C4-2B (cell line): Measurements from ENCODE around the gene PTPRJ.

Experiments used
- H3K27ac ChIP-seq: fragments of 450-650 bp; 2 replicates; pipeline ENCODE4 v1.5.1; 2017
- CTCF ChIP-seq: fragments of 450-650 bp; conservative IDR thresholded peaks from 2 replicates; pipeline ENCODE4 v1.5.1; 2017; ENCODE audit warnings: mild to moderate bottlenecking
- ZFX ChIP-seq: fragments of 450-650 bp; IDR thresholded peaks from 2 replicates; pipeline ENCODE4 v1.6.1; 2017

Gene PTPRJ

DNA sequence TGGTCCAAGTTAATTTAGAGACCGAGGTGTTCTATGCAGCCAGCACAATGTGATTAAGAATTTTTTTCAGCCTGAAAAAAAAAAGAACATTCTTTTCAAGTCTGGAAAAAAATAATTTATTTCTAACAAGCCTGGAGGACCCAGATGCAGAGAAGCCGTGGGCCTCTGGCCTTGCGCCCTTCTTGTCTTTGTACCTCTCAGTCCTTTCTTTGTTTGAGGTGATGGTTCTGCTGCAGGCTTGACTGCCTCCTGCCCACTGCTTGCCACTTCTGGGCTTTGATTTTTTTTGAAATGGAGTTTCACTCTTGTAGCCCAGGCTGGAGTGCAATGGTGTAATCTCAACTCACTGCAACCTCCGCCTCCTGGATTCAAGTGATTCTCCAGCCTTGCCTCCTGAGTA is 7.2 kb upstream of the PTPRJ start:
- TF ChIP-seq CTCF (no peak), ZFX (no peak)
- no peak overlapping the region for H3K27ac ChIP-seq

GRCh38 chr11:47976931-47977330 is 3.4 kb upstream of the PTPRJ start:
- H3K27ac ChIP-seq = no peak overlapping the region
- TF ChIP-seq ZFX (no peak), CTCF (no peak)

DNA sequence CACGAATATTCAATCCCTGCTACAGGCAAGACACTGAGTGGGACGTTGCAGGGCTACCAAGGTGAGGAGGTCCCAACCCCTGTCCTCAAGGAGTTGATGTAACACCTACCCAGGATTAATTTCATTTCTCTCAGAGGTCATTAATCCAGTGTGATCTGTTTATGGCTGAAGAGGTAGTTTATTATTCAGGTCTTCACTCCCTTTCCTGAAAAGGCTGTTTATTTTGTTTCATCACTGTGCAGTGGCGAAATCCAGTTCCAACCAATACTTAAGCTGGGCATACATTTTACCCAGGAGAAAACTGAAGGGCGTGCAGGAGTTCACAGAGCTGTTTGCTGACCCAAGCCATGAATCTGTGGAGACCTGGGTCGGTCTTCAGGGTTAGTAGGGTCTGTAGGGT is 2.7 kb upstream of the PTPRJ start:
- H3K27ac ChIP-seq = no peak overlapping the region
- TF ChIP-seq ZFX (no peak), CTCF (no peak)

GRCh38 chr11:47979378-47980087 is 826 bp upstream of the PTPRJ start:
- TF ChIP-seq ZFX (no peak), CTCF (no peak)
- H3K27ac ChIP-seq = peak overlapping the region; percentile 77

GRCh38 chr11:47980907-47981621 is 705 bp downstream of the PTPRJ start:
- TF ChIP-seq CTCF = no peak
- peak; percentile 77 for TF ChIP-seq ZFX
- peak overlapping the region; percentile 77 for H3K27ac ChIP-seq

GRCh38 chr11:47981667-47982404 is 1.5 kb downstream of the PTPRJ start:
- H3K27ac ChIP-seq = peak overlapping the region; percentile 77
- TF ChIP-seq CTCF = no peak
- no peak for TF ChIP-seq ZFX

GRCh38 chr11:47982616-47983015 is 2.3 kb downstream of the PTPRJ start:
- no peak overlapping the region; the same call in 1 of the 2 replicates for H3K27ac ChIP-seq
- TF ChIP-seq CTCF = no peak
